Adrenal gland (tissue), 5 donors: ENCODE results near the gene GALNT4.

ENCODE experiments used
- POLR2A ChIP-seq, 2 donors: fragments of 450-650 bp; IDR thresholded peaks; one replicate each; pipeline ENCODE4 v1.6.1; 2017; ENCODE audit warnings: antibody characterized with exemption in 2 of 2, mild to moderate bottlenecking in 2 of 2, moderate library complexity in 1 of 2
- TF ChIP-seq, protein P1 (sequence below), 6 experiments: fragments of 450-650 bp in 4 of 6; fragments of 200-600 bp in 2 of 6; sonication (generic) in 1 of 6; IDR thresholded peaks; 1 replicate in 5 of 6; 2 replicates in 1 of 6; pipeline versions ENCODE4 v1.5.1 to v1.8.0; 2016 to 2021; ENCODE audit warnings: antibody characterized with exemption in 6 of 6, mild to moderate bottlenecking in 2 of 6, moderate library complexity in 1 of 6
- donor health status: DM: no; HTN: no; CAD: no.

DNA sequence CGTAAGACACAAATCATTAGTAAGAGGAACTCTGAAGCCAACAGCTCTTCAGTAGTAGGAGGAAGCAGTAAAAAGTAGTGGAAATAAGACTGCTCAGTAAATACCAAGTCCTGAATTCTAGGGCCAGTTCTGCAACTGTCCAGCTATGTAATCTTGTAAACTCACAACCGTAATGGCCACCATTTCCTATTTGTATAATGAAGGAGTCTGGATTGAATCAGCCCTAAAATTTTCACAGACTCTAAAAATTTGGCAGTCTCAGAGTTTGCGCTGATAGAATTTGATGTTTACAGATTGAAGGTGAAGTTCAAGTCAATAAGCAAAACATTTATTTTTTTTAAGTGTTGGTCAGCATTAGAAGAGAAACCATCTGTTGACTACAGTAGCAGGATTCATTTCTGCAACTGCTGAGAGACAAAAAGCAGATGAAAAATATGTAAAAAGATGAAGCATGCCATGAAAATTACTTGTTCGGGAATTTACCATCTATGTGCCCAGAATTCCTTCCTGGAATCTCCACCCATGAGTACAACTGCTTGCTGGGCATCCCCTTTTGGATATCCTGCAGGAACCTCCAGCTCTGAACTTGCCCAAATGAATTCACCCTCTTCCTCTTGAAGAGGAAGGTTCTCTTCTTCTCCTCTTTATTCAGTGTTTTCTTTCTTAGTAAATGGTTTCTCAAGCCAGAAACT lies 47.5 kb downstream of the GALNT4 start:
- TF ChIP-seq, protein P1, sequence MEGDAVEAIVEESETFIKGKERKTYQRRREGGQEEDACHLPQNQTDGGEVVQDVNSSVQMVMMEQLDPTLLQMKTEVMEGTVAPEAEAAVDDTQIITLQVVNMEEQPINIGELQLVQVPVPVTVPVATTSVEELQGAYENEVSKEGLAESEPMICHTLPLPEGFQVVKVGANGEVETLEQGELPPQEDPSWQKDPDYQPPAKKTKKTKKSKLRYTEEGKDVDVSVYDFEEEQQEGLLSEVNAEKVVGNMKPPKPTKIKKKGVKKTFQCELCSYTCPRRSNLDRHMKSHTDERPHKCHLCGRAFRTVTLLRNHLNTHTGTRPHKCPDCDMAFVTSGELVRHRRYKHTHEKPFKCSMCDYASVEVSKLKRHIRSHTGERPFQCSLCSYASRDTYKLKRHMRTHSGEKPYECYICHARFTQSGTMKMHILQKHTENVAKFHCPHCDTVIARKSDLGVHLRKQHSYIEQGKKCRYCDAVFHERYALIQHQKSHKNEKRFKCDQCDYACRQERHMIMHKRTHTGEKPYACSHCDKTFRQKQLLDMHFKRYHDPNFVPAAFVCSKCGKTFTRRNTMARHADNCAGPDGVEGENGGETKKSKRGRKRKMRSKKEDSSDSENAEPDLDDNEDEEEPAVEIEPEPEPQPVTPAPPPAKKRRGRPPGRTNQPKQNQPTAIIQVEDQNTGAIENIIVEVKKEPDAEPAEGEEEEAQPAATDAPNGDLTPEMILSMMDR (IDR thresholded peaks at IDR 0.05) = no peak
- TF ChIP-seq POLR2A (IDR thresholded peaks at IDR 0.05) = no peak
